ENCODE measurements around the gene TMEM272. TPM values are rescaled to one million over a fixed set of nuclear protein-coding genes. Genes with fewer than 3 reads are reported as not detected.
A peak's percentile ranks its signal among the peaks of the same experiment; 100 is the strongest.

TMEM272 gene
- total RNA-seq, 1 experiment from 2014 or later, result 0.14 TPM

- BruUV-seq (replicated peaks), result no TSS peak
- peaks cover 9% of the 10 kb centered on the region for H3K4me1 Mint-ChIP-seq (ENCODE audit: low read depth, unreplicated experiment)
- TF ChIP-seq, protein P1, sequence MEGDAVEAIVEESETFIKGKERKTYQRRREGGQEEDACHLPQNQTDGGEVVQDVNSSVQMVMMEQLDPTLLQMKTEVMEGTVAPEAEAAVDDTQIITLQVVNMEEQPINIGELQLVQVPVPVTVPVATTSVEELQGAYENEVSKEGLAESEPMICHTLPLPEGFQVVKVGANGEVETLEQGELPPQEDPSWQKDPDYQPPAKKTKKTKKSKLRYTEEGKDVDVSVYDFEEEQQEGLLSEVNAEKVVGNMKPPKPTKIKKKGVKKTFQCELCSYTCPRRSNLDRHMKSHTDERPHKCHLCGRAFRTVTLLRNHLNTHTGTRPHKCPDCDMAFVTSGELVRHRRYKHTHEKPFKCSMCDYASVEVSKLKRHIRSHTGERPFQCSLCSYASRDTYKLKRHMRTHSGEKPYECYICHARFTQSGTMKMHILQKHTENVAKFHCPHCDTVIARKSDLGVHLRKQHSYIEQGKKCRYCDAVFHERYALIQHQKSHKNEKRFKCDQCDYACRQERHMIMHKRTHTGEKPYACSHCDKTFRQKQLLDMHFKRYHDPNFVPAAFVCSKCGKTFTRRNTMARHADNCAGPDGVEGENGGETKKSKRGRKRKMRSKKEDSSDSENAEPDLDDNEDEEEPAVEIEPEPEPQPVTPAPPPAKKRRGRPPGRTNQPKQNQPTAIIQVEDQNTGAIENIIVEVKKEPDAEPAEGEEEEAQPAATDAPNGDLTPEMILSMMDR (IDR thresholded peaks at IDR 0.05; ENCODE audit: insufficient read depth in 1 of 2, low read depth in 1 of 2, low read length in 1 of 2, severe bottlenecking in 1 of 2, unreplicated experiment in 1 of 2), result no peak
- peak within 1 kb of the TSS; percentile 94 for H3K27ac Mint-ChIP-seq (ENCODE audit: unreplicated experiment)
- intact Hi-C loops (cut with micrococcal nuclease; ENCODE audit: unreplicated experiment), result loop anchor here (1.0 to 10.0 kb wide), 4 partner anchors 71 to 651 kb away; partner anchors contain the start of genes CKAP2, INTS6, VPS36 and WDFY2
- peak within 1 kb of the TSS; percentile 89 for H3K4me3 Mint-ChIP-seq (ENCODE audit: unreplicated experiment)
- Histone ChIP-seq H3K36me3 (ENCODE audit: control insufficient read depth, insufficient read depth, low read length) (no peaks in the 10 kb centered on the region), H3K27me3 (replicated peaks; ENCODE audit: control insufficient read depth, insufficient read depth, low read length) (no peaks in the 10 kb centered on the region), H3K9me3 (no peaks in the 10 kb centered on the region), H3K4me3 (ENCODE audit: low read depth, low read length) (peak within 1 kb of the TSS; percentile 69), H3K4me1 (peaks cover 8% of the 10 kb centered on the region; the same call in 1 of the 2 replicates)
- no peaks in the 10 kb centered on the region for H3K27me3 Mint-ChIP-seq (ENCODE audit: insufficient read depth, unreplicated experiment)
- H3K36me3 Mint-ChIP-seq (ENCODE audit: insufficient read depth, unreplicated experiment), result peaks cover 15% of the 10 kb centered on the region
- no peaks in the 10 kb centered on the region for H3K9me3 Mint-ChIP-seq (ENCODE audit: unreplicated experiment)
- peak; percentile 92 to 94 for DNase-seq
- CTCF ChIA-PET, result no interaction called here
- POLR2A ChIA-PET, result interaction anchor here (0.6 to 1.5 kb wide), 4 partner anchors 52 to 373 kb away, joined by 3 to 9 read pairs (median 4); partner anchors contain the start of gene INTS6
Measured at GRCh38 chr13:51803422-51804294, 41.3 kb downstream of the TMEM272 start, which contains the start of gene DHRS12. TSS of gene DHRS12 (minus strand) at chr13:51804163. CDS start at chr13:51799659, 4,504 bp downstream.

DNA sequence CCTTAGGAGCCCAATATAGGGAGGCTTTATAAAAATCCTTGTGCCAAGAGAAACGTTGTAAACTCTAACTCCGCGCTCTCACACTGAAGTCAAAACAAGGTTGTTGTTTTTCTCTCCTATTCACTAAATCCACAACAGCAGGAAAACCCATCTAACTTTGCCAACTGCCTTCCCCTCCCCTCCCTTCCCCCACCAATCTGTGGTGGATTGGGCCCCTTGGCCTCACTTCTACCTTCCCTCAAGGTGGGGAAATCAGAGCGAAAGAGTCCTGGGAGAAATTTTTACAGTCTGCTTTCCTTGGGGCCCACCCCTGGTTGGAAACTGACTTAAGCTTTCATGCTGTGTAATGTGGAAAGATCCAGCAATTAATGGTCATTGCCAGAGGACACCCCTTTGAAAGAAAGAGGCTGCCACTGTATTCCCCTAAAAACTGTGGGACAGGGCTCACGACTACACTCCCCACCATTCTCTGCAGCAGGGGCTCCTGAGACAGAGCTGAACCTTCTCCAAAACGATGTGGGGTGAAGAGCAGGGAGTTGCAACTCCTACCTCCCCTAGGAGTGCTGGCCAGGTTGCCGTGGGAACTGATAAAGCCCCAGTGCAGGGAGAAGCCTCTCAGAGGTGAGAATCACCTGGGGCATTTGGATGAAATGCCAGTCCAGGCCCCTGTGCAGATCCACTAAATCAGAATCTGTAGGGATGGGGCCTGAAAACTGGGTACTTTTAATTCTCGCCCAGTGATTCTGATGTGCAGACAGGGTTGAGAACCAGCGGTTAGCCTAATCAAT is 42.2 kb downstream of the TMEM272 start:
- BruUV-seq (replicated peaks), result TSS peak; percentile 80
- DNase-seq, result peak in 1 of 2 experiments; percentile 32
- intact Hi-C loops (cut with micrococcal nuclease; ENCODE audit: unreplicated experiment), result loop anchor here (5.0 to 10.0 kb wide), 2 partner anchors 71 to 652 kb away; partner anchors contain the start of genes CKAP2 and VPS36
- H3K4me3 ChIP-seq (ENCODE audit: low read depth, low read length), result peak overlapping the region; percentile 69
- POLR2A ChIA-PET, result interaction anchor here (0.6 to 1.5 kb wide), 3 partner anchors 53 to 368 kb away, joined by 3 to 9 read pairs (median 4); partner anchors contain the start of gene INTS6
- H3K4me1 ChIP-seq, result peaks cover 8% of the 10 kb centered on the region; the same call in 1 of the 2 replicates
- H3K36me3 ChIP-seq (ENCODE audit: control insufficient read depth, insufficient read depth, low read length), result no peaks in the 10 kb centered on the region
- peak overlapping the region; percentile 89 for H3K4me3 Mint-ChIP-seq (ENCODE audit: unreplicated experiment)
- no peaks in the 10 kb centered on the region for H3K9me3 Mint-ChIP-seq (ENCODE audit: unreplicated experiment)
- H3K9me3 ChIP-seq, result no peaks in the 10 kb centered on the region
- TF ChIP-seq, protein P1 (IDR thresholded peaks at IDR 0.05; ENCODE audit: insufficient read depth in 1 of 2, low read depth in 1 of 2, low read length in 1 of 2, severe bottlenecking in 1 of 2, unreplicated experiment in 1 of 2), result no peak
- H3K36me3 Mint-ChIP-seq (ENCODE audit: insufficient read depth, unreplicated experiment), result peaks cover 15% of the 10 kb centered on the region
- CTCF ChIA-PET, result interaction anchor here (0.7 kb wide), 1 partner anchor 12 kb away, joined by 5 read pairs; no protein-coding TSS in a partner anchor
- peaks cover 9% of the 10 kb centered on the region for H3K4me1 Mint-ChIP-seq (ENCODE audit: low read depth, unreplicated experiment)
- H3K27ac Mint-ChIP-seq (ENCODE audit: unreplicated experiment), result peak overlapping the region; percentile 94
- no peaks in the 10 kb centered on the region for H3K27me3 ChIP-seq (replicated peaks; ENCODE audit: control insufficient read depth, insufficient read depth, low read length)
- H3K27me3 Mint-ChIP-seq (ENCODE audit: insufficient read depth, unreplicated experiment), result no peaks in the 10 kb centered on the region
